Cerebellar nuclear complex (tissue), 1 donor: ENCODE results near the gene LMOD2.
"Not testable (repeated sequence)": the region's sequence is repeated elsewhere in the genome, so short reads cannot be mapped to it uniquely, and the experiment has no call there.

Experiments
- DNase-seq, 2 experiments: peaks; one replicate each; lab custom pipeline; 2025; lab: John Stamatoyannopoulos, UW

Gene LMOD2

DNA sequence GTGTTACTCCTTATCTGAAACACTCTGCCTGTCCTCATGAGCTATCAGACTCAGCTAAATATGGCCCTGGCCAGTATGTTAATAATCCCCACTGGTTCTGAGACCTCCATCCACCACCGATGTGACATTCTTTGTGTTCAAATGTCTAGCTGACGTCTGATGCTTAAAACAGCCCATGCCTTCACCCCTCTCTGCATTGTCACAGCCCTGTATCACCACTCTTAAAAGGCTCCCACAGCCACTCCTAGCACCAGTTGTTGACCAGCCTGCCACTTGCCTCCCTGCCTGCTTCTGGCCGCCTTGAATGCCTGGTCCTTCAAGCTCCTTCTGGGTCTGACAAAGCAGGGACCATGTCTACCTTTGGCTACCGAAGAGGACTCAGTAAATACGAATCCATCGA is at the start of gene LMOD2:
Gene LMOD2 (plus strand): TSS at position 253 of the 400 bp plus-strand sequence. CDS start 98 bp downstream, at position 351.
- DNase-seq: no peak

DNA sequence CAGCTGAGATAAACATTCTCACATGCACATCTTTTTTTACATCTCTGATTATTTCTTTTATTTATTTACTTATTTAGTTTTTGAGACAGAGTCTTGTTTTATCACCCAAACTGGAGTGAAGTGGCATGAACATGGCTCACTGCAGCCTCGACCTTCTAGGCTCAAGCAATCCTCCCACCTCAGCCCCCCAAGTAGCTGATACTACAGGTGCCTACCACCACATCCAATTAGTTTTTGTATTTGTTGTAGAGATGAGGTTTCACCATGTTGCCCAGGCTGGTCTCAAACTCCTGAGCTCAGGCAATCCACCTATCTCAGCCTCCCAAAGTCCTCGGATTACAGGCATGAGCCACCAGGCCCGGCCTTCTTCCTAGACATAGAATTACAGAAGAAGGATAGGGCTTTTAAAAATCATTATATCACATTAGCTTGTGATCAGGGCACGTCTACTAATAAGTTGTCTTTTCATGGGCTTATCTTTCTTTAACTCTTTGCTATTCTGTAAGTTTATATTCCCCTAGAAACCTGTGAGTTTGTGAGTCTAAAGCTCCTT is 48.2 kb upstream of the LMOD2 start:
- no peak for DNase-seq

DNA sequence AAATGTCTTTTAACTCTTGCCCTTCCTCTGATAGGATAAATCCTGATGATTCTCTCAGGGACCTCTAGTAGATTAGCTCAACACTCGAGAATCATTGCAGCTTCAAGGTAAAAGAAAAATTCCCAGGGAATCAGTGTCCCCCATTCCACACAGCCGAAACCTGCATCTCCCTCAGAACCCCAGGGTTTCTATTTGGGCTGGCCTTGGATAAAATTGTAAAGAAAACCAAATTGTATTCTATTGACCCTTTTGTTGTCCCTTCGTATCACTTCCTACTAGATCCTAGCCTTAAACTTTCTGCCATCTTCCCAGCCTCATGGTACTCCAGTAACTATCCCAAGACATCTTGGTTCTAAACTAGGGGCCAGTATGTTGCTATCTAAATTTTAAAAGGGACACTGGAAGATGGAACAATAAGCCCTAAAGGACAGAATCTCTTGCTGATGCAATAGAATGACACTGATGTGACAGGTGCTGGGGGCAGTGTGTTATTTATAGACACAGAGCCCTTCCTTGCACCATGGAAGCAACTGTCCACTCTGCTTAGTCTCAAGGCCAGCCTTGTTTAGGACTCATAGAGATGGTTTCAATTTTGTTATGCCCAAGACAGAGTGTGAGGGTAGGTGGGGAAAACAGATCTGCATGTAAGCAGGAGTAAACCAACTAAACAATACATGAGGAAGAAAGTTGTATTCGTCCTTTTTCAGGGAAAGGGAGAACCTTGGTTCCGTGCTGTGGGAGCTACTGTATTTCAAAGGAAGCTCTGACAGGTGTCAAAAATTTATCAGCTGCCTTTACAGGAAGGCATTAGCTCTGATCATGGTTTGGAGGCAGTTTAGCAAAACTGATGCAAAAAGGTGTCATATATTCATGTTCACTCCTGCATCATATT is 46.4 kb upstream of the LMOD2 start:
- no peak for DNase-seq

DNA sequence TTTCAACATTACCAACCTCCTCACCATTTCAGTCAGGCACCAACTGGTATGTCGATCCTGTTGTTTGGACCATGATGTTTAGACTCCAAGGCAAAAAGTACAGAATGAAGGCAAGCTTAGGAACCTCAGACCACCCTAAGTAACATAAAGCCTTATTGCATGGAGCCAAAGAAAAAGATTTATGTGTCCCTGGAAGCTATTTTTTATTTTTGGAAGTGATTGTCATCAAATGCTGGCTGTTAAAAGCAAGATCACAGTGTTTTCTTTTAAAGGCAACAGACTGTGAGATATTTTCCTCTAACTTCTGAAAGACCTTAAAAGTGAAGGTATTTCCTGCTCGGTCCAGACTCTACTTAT is 45.8 kb upstream of the LMOD2 start:
- no peak for DNase-seq

DNA sequence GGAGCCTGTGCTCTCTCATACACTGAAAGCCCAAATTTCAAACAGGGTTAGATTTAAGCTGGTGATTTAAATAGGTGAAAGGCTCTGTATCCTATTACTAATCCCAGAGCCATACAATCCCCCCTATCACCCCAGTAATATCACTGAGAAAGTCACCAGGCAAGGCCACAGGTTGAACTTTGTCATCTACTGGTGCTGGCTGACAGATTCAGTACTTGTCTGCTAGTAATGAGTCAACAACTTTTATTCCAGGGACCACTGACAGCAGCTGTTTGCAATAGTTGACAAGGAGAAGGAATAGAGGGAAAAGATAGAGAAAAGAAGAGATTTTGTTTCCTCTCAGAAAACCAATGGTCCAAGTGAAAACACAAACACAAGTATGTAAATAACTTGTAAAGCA is 43.6 kb upstream of the LMOD2 start:
- no peak for DNase-seq

DNA sequence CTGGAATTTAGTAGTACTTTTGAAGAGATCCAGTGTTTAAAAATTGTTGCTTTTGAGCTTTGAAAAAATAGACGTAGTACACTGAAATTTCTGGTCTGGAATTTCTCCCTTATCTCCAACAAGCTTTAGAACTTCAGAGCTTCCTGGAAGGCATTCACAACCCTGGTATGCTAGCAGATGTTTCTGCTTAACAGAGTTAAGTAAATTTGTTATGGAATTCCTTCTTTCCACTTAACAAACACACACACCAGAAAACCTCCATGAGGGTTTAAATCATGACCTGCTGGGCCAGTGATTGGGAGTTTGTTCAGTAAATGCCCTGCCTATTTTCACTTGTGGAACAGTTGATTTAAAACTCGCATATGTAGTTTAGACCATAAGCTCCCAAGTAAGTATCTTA is 40.3 kb upstream of the LMOD2 start:
- no peak for DNase-seq

GRCh38 chr7:123616223-123616622 is 39.4 kb upstream of the LMOD2 start:
- no peak for DNase-seq

- DNase-seq: no peak
These were observed 34.0 kb upstream of the LMOD2 start for GRCh38 chr7:123621707-123622106.

DNA sequence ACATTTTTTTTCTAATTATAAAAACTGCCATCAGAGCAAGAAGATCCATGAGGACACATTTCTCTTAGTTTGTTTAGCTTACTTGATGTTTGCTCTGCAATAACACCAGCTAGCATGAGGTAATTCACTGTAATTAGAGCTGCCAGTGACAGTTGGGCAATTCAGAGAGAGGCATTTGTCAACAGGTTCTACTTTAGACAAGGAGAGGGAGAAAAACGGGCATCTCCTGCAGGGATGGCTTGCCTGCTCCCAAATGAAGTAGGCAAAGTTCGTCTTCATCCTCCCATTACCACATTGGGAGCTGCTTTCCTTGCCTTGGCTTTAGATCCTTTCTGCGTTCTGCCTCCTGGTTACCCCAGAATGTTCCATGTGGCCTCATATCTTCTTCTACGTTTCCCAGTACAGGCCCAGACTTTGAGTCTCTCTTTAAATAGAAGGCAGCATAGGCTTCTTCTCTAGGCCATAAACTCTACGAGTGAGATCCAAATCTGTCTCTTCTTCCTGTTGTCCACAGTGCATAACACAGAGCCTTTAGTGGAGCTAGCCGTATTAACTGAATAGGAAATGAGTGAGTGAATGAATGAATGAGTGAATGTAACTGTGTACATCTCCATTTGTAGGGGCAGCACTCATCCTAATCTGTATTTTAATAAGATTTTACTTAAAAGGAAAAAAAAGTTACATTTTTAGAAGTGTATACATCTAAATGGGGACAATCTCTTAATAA is 32.8 kb upstream of the LMOD2 start:
- no peak for DNase-seq

DNA sequence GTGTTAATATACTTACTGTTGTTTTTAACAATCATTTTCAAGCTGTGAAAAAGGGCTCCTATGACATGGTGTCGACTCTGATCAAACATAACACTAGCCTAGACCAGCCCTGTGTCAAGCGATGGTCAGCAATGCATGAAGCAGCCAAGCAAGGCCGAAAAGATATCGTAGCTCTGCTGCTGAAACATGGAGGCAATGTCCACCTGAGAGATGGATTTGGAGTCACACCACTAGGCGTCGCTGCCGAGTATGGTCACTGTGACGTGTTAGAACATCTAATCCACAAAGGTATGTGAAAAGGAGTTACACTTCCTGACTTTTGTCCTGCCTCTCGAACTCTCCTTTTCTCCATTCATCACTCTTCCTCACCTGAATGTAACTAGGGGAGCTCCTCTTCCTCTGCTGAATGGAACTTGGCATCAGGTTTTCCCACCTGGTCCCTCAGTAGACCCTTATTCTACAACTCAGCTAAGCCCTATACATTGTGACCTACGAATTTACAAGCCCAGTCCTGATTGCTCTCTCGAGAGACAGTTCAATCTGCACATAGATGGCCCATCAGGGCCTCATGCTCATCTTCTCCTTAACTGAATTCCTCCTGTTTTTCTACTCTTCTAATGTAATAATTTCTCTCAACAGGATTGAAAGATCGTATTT is 31.0 kb upstream of the LMOD2 start:
- no peak for DNase-seq

- no peak for DNase-seq
These were observed 30.4 kb upstream of the LMOD2 start for GRCh38 chr7:123625254-123625653.

GRCh38 chr7:123627851-123628250 is 27.8 kb upstream of the LMOD2 start:
- DNase-seq: no peak

- DNase-seq: no peak
These were observed 26.8 kb upstream of the LMOD2 start for GRCh38 chr7:123628829-123629228.

DNA sequence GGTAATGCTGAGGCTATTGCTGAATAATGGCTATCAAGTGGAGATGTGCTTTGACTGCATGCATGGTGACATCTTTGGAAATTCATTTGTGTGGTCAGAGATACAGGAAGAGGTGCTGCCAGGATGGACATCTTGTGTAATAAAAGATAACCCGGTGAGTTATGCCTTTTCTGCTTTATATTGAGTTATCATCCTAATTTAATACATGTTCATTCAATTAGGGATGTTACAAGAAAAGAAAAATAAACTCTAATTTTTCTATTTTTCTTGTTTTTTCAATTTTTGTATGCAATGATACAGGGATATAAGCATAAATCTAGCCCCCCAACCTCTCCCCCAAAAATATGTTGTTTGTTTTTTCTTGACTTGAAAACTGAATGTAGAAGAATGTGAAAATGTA is 26.4 kb upstream of the LMOD2 start:
- no peak for DNase-seq

- no peak for DNase-seq
These were observed 22.9 kb upstream of the LMOD2 start for GRCh38 chr7:123632808-123633207.

DNA sequence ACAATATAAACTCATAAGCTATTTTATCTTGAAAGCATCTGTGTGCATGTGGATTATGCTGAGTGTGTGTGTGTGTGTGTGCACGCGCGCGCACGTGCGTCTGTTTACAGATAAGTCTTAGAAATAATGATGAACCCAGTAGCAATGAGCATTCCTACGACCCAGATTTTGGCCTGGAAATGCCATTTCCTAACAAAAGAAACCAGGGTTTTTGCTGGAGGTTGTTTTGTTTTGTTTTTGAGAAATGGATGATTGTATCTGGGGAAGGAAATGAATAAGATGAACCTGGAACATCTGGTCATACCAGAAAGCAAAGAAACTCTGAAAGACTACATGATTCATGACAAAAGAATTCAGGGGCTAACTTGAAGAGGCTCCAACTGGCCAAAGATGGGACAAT is 22.1 kb upstream of the LMOD2 start:
- no peak for DNase-seq

- DNase-seq: not testable (repeated sequence)
These were observed 21.6 kb upstream of the LMOD2 start for GRCh38 chr7:123634011-123634573.

- DNase-seq: no peak
These were observed 19.9 kb upstream of the LMOD2 start for GRCh38 chr7:123635551-123636359.

DNA sequence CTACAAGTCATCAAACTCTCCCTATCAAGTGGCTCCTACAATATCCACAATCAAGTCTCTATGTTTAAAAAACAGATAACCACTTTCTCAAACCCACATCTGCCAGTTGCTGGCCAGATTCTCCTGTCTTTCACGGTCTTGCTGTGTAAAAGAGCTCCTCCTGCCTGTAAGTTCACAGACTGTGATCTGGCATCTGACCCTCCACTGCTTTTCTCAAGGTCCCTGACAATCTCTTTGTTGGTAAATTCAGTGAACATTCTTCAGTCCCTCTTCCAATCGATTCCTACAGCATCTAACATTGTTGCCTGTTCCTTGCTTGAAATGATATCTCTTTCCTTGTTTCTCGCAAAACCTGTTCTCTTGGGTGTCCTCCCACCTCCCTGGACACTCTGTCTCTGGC is 18.5 kb upstream of the LMOD2 start:
- no peak for DNase-seq

- no peak for DNase-seq
These were observed 17.8 kb upstream of the LMOD2 start for GRCh38 chr7:123637878-123638277.

DNA sequence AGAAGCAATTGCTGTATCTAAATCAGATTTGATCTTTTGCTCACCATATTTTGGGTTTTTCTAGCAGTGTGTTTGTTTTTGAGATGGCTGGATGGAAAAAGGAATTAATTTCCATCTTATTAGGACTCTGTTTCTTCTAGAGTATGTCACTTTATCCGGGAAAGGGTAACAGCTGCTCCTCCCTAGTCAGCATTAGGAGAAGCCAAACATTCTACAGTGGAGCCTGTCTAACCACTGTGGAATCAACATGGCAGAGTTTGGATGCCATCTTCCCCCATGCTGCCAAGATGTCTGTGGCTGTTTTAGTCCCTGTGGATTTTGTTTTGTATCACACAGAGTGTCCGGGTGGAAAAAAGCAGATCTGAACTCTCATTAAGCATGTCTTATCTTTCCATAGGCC is 16.0 kb upstream of the LMOD2 start:
- no peak for DNase-seq
